ENCODE data around the gene MGRN1.

MGRN1 gene

GRCh38 chr16:4604401-4604800 is 20.2 kb upstream of the MGRN1 start:
- DNase-seq (ENCODE audit: low spot score): no peak

GRCh38 chr16:4606354-4606753 is 18.3 kb upstream of the MGRN1 start:
- DNase-seq (ENCODE audit: low spot score): no peak

- no peak for DNase-seq (ENCODE audit: low spot score)
Measured at GRCh38 chr16:4607841-4608703, 16.6 kb upstream of the MGRN1 start.

GRCh38 chr16:4608704-4608980 is 16.0 kb upstream of the MGRN1 start:
- DNase-seq (ENCODE audit: low spot score): no peak

GRCh38 chr16:4609200-4610010 is 15.2 kb upstream of the MGRN1 start:
- no peak for DNase-seq (ENCODE audit: low spot score)

GRCh38 chr16:4610011-4611005 is 14.3 kb upstream of the MGRN1 start:
- no peak for DNase-seq (ENCODE audit: low spot score)

GRCh38 chr16:4611337-4612021 is 13.1 kb upstream of the MGRN1 start:
- no peak for DNase-seq (ENCODE audit: low spot score)

GRCh38 chr16:4612474-4612931 is 12.1 kb upstream of the MGRN1 start:
- DNase-seq (ENCODE audit: low spot score): no peak

- no peak for DNase-seq (ENCODE audit: low spot score)
Measured at GRCh38 chr16:4612977-4613635, 11.5 kb upstream of the MGRN1 start.

GRCh38 chr16:4613636-4614570 is 10.7 kb upstream of the MGRN1 start:
- DNase-seq (ENCODE audit: low spot score): peak; percentile 74

GRCh38 chr16:4614571-4615383 is 9.8 kb upstream of the MGRN1 start, which contains the start of gene UBALD1:
Gene UBALD1 (minus strand): TSS chr16:4614888. CDS start chr16:4614797, 91 bp downstream.
- peak; percentile 95 for DNase-seq (ENCODE audit: low spot score)

- no peak for DNase-seq (ENCODE audit: low spot score)
Measured at GRCh38 chr16:4615384-4616046, 9.1 kb upstream of the MGRN1 start.

GRCh38 chr16:4616047-4616811 is 8.4 kb upstream of the MGRN1 start:
- DNase-seq (ENCODE audit: low spot score): peak; percentile 99

GRCh38 chr16:4617880-4618279 is 6.7 kb upstream of the MGRN1 start:
- no peak for DNase-seq (ENCODE audit: low spot score)

- DNase-seq (ENCODE audit: low spot score): no peak
Measured at GRCh38 chr16:4618645-4619418, 5.8 kb upstream of the MGRN1 start.

GRCh38 chr16:4623593-4623992 is 1.0 kb upstream of the MGRN1 start:
- DNase-seq (ENCODE audit: low spot score): no peak

Measured in GM03348 (cell line).